ENCODE results near the gene TOP1. TPM values are rescaled to one million over a fixed set of nuclear protein-coding genes. Genes with fewer than 3 reads are reported as not detected.

Gene TOP1
- total RNA-seq, 1 donor from 2014 or later: 52.0 TPM

DNA sequence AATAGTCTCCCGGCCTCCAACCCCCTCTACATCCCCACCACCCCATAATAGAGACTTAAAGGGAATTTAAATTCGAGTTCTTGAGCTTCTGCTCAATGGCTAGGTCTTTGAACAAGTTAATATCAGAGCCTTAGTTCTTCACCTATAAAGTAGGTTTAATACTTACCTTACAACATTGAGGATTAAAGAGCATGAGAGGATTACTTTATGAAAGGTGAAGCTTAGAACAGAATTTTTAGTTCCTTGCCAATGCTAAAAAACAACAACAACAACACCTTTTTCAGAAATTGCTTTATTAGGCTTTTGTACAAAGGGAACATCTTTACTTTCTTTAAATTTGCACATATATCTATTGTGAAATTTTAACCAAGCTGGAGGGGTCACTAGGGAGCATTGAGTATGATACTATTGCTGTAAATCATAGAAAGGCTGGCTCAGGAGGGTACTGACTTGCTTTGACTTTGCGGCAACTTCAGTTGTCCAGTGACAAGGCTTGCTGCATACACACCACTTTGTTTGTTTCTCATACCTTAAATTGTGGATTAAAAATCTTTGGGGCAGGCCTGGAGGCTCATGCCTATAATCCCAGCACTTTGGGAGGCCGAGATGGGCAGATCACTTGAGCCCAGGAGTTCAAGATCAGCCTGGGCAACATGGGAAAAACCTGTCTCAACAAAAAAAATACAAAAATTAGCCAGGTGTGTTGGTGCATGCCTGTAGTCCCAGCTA is 9.7 kb downstream of the TOP1 start:
- DNase-seq: no peak
- Histone ChIP-seq H3K4me3 (no peak overlapping the region), H3K4me1 (peaks cover 34% of the 10 kb centered on the region), H3K27ac (no peak overlapping the region), H3K27me3 (ENCODE audit: low read depth) (no peaks in the 10 kb centered on the region), H3K36me3 (no peaks in the 10 kb centered on the region), H3K9me3 (no peaks in the 10 kb centered on the region)
- peak in 1 of 2 donors; percentile 4 for ATAC-seq
- intact Hi-C loops (cut with DNase I): no loop called here
- TF ChIP-seq, protein P1, sequence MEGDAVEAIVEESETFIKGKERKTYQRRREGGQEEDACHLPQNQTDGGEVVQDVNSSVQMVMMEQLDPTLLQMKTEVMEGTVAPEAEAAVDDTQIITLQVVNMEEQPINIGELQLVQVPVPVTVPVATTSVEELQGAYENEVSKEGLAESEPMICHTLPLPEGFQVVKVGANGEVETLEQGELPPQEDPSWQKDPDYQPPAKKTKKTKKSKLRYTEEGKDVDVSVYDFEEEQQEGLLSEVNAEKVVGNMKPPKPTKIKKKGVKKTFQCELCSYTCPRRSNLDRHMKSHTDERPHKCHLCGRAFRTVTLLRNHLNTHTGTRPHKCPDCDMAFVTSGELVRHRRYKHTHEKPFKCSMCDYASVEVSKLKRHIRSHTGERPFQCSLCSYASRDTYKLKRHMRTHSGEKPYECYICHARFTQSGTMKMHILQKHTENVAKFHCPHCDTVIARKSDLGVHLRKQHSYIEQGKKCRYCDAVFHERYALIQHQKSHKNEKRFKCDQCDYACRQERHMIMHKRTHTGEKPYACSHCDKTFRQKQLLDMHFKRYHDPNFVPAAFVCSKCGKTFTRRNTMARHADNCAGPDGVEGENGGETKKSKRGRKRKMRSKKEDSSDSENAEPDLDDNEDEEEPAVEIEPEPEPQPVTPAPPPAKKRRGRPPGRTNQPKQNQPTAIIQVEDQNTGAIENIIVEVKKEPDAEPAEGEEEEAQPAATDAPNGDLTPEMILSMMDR (IDR thresholded peaks at IDR 0.05): no peak

DNA sequence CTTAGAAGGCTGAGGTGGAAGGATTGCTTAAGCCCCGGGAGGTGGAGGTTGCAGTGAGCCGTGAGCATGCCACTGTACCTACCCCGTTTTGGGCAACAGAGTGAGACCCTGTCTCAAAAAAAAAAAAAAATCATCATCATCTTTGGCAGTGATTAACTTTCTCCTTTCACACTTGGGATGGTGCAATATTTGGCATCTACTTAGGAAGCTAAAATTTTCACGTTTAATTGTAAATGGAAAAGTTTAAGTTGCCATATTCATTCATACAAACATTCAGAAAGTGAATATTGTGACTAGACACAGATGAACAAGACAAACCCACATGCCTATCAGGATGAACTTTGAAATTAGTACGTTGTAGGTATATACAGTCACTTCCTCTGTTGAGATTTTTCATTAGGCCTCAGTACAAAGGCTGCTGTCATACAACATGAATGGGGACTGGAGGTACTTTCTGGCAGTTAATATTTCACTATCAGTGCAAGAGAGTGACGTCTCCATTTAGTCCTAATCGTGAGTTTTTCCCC is 10.3 kb downstream of the TOP1 start:
- Histone ChIP-seq H3K4me3 (no peak overlapping the region), H3K9me3 (no peaks in the 10 kb centered on the region), H3K4me1 (peaks cover 28% of the 10 kb centered on the region), H3K27ac (no peak overlapping the region), H3K27me3 (ENCODE audit: low read depth) (no peaks in the 10 kb centered on the region), H3K36me3 (no peaks in the 10 kb centered on the region)
- no peak for DNase-seq
- peak in 1 of 2 donors; percentile 32 for ATAC-seq
- intact Hi-C loops (cut with DNase I): no loop called here
- TF ChIP-seq, protein P1 (IDR thresholded peaks at IDR 0.05): no peak

DNA sequence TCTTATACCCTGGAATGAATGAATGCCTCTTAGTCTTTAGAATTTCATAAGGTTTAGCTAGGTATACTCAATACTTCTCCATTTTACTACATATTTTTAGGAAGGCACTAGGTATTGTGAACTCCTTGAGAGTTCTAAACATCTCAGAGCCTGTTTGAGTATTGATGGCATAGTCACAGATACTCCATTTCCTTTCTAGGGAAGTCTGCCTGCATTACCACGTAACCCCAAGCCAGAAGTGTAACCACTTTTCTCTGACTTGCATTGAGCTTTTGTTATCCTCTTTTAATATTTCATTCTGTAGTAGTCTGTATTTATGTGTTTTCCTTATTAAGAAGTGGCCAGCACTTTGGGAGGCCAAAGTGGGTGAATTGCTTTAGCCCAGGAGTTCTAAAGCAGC is 12.2 kb downstream of the TOP1 start:
- ATAC-seq (no peak), DNase-seq (no peak)
- Histone ChIP-seq H3K36me3 (no peaks in the 10 kb centered on the region), H3K4me3 (no peak overlapping the region), H3K4me1 (peaks cover 25% of the 10 kb centered on the region), H3K27me3 (ENCODE audit: low read depth) (no peaks in the 10 kb centered on the region), H3K9me3 (no peaks in the 10 kb centered on the region), H3K27ac (no peak overlapping the region)
- TF ChIP-seq, protein P1 (IDR thresholded peaks at IDR 0.05): no peak
- intact Hi-C loops (cut with DNase I): no loop called here

DNA sequence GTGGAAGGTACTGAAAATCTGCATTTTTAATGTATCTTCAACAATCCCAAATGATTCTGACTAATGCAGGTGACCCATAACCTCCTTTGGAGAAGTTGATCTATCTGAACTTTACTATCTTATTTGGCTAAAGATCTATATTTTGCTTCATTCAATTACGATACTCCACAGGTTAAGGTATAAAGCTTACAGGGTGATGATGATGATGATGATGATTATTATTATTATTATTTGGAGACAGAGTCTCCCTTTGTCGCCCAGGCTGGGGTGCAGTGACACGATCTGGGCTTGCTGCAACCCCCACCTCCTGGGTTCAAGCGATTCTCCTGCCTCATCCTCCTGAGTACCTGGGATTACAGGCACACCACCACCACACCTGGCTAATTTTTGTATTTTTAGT is 13.1 kb downstream of the TOP1 start:
- no peaks in the 10 kb centered on the region for H3K27me3 ChIP-seq (ENCODE audit: low read depth)
- no peaks in the 10 kb centered on the region for H3K9me3 ChIP-seq
- no peak overlapping the region for H3K4me3 ChIP-seq
- intact Hi-C loops (cut with DNase I): no loop called here
- TF ChIP-seq, protein P1 (IDR thresholded peaks at IDR 0.05): no peak
- H3K27ac ChIP-seq: no peak overlapping the region
- DNase-seq: no peak
- no peaks in the 10 kb centered on the region for H3K36me3 ChIP-seq
- ATAC-seq: no peak
- H3K4me1 ChIP-seq: peaks cover 34% of the 10 kb centered on the region

DNA sequence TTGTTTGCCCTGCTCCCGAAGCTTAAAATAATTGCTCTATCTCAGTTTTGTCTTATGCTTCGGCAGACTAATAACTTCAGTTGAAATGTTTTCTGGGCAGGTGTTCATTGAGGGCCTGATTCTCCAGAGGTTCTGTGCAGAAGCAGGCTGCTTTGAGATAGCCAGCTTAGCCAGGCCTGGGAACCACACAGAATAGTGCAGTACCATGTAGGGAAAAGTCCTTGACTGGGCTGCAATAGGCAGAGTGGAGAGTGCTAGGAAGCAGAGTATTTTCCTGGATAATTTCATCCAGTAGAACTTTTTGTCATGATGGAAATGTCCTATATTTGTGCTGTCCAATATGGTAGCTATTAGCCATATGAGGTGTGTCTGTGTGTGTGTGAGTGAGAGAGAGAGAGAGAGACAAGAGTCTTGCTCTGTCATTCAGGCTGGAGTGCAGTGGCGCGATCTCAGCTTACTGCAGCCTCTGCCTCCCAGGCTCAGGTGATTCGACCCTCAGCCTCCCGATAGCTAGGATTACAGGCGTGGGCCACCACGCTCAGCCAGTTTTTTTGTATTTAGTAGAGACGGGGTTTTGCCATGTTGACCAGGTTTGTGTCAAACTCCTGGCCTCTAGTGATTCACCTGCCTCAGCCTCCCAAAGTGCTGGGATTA is 15.9 kb downstream of the TOP1 start:
- ATAC-seq: no peak
- H3K36me3 ChIP-seq: no peaks in the 10 kb centered on the region
- H3K27me3 ChIP-seq (ENCODE audit: low read depth): no peaks in the 10 kb centered on the region
- intact Hi-C loops (cut with DNase I): no loop called here
- H3K9me3 ChIP-seq: no peaks in the 10 kb centered on the region
- TF ChIP-seq, protein P1 (IDR thresholded peaks at IDR 0.05): no peak
- no peak for DNase-seq
- H3K4me1 ChIP-seq: peaks cover 53% of the 10 kb centered on the region
- no peak overlapping the region for H3K4me3 ChIP-seq
- no peak overlapping the region for H3K27ac ChIP-seq
